ENCODE data around the gene DPRX.
"Not testable (repeated sequence)": the region's sequence is repeated elsewhere in the genome, so short reads cannot be mapped to it uniquely, and the experiment has no call there.

DPRX gene

DNA sequence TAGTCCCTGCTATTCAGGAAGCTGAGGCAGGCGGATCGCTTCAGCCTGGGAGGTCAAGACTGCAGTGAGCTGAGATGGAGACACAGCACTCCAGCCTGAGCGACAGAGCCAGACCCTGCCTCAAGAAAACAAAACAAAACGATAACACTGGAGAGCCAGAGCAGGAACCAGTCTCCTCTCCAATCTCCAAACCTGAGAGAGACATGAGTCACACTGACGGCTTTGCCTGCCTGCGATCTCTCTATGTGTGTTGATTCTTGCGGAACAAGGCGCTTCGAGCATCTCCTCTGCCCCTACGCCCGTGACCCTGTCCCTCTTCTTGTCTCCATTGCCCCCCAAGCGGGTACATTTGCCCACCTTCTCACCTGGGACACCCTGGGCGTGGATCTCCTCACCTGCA lies 15.6 kb downstream of the DPRX start:
- DNase-seq: no peak

DNA sequence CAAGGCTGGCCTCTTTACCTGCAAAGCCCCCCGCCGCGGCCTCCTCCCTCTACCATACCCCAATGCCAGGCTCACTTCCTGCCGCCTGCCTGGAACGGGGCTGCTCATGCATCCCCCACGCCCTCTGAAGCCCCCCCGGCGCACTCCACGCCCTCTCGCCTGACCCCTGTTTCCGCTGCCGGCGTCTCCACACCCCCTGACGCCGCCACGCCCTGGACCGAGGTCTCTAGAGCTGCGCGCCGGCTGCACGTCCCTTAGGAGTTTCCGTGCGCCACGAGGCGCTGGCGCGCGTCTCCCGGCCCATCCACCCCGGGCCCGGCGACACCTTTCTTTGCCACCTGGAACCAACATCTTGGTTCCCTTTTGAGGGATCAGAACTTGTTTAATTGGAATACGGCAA lies 16.0 kb downstream of the DPRX start:
- no peak for DNase-seq

DNA sequence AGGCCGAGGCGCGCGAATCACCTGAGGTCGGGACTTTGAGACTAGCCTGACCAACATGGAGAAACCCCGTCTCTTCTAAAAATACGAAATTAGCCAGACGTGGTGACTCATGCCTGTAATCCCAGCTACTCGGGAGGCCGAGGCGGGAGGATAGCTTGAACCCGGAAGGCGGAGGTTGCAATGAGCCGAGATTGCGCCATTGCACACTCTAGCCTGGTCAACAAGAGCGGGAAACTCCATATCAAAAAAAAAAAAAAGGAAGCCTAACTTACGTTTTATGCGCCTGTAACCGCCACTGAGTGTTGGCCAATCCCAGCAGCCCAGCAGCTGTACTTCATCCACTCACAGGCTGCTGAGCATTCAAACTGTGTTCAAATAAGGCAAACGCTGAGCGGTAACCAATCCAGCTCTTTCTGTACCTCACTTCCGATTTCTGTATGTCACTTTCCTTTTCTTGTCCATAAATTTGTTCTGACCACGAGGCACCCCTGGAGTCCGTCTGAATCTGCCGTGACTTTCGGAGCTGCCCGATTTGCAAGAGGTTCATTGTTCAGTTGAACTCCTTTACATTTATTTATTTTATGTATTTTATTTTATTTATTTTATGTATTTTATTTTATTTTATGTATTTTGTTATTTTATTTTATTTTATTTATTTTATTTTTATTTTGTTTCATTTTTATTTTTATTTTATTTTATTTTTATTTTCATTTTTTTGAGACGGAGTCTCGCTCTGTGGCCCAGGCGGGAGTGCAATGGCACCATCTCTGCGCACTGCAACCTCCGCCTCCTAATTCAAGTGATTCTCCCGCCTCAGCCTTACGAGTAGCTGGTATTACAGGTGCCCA lies 18.2 kb downstream of the DPRX start:
- DNase-seq: no peak

DNA sequence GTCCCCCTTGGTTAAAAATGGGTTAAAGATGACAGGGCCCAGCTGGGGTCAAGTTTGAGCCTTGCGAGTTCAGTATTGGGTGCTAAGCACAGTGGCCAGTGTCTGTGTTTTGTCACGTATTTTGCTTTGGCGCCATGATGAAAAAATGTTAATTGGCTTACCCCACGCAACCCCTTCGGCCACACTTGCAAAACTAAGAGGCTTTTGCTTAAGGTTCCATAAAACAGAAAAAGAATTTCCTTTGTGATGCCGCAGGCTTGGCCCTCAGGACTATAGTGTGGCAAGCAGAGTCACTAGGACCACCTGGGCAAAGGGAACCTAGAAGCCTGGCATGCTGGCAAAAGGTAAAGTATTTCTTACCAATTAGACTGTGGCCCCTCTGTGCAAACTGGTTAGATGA lies 20.7 kb downstream of the DPRX start:
- DNase-seq: no peak

DNA sequence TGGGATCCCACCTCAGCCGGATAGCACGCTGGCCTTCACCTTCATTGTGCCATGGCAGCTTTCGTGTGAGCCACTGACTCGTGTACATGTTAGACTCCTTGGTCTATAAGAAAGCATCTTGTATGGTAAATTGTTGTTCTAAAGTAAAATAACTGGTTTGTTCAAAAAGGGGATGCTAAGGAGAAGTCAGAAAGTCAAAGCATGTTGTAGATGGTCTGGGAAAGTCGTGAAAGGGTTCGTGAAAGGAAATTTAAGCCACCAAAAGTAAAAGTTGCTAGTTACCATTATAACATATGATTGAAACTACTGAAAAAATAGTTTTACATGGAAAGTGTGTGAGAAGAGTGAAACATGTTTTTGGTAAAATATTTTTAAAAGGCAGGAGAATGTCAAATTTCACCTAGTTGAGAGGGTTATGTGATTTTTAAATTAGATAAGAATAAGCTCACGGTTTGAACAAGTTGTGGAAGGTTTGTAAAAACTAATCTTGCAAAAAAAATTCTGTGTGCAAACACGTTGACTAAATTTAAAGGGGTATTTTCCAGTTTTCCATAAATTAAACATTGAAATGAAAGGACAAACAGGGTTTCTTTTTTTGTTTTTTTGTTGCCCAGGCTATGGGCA lies 23.4 kb downstream of the DPRX start:
- DNase-seq: no peak

DNA sequence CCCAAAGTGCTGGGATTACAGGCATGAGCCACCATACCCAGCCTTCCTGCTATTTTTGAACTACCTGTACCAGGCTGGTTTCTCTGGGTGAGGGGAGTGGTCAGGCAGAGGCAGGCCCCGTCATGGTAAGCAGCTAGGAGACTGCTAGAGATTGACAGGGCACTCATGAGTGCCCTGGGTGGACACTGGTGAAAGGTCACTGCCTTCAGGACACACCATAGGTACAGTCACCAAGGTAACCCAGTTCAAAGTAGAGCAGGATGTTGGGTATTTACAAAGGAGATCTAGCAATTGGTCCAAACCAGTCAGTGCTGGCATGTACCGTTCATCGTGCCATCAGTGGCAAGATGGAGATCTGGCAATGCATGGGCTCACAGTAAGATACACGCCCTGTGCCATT lies 25.5 kb downstream of the DPRX start:
- DNase-seq: no peak

DNA sequence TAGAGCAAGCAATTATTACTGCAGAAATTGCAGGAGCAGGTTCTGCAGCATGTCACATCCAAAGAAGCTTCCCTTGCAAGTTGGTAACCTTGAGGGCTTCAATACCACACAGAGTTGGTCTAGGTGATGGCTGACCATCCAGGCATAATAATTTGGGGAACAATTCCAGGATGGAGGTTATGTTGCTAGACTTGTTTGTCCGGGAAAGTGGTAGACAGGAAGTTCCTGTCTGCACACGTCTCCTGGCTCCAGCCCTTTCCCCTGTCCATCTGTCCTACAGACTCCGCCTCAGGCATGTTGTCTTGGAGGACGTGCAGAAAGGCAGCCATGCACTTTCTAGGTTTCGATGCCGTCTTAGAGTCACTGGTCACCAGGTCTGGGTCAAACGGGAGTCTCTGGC lies 26.0 kb downstream of the DPRX start:
- no peak for DNase-seq

DNA sequence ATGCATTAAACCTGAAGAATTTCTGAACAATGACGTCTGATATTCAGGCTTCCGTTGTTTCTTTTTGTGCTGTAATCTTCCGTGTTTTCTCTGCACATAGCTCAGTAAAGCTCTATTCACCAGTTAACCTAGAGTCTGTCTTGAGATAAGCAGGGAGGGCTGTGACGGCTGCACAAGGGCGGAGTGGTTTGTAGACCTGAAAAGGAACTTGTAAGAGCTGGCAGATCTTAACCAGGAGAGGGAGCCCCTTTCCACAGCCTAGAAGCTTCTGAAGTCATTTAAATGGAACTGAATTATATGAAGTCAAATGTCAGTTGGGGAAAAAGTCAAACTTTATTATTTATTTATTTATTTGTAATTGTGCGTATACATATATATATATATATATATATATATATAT lies 27.5 kb downstream of the DPRX start:
- no peak for DNase-seq

DNA sequence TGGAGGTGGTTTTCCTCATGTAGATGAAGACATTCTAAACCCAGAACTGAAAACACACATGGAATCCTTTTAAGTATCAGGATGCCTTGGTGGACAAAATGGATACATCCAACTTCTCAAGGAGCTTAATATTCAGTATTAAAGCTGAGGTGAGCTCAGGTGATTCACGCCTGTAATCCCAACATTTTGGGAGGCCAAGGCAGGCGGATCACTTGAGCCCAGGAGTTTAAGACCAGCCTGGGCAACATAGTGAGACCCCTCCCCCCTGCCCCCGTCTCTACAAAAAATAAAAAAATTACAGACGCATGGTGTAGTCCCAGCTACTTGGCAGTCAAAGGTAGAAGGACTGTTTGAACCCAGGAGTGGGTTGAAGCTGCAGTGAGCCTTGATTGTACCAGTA lies 28.8 kb downstream of the DPRX start:
- DNase-seq: no peak

DNA sequence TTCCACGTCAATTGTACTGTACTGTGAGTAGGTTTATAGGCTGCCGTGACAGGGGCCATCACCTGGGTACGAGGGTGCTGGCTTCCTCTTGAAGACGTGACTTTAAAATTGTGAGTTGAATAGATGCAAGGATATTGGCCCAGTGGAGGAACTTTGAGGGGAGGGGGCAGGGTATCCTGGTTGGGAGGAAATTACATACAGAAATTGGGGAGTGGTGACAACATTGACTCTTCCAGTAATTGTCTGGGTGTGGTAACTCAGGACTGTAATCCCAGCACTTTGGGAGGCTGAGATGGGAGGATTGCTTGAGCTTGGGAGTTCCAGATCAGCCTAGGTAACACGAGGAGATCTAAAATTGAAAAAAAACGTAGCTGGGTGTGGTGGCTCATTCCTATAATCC lies 30.4 kb downstream of the DPRX start:
- no peak for DNase-seq

DNA sequence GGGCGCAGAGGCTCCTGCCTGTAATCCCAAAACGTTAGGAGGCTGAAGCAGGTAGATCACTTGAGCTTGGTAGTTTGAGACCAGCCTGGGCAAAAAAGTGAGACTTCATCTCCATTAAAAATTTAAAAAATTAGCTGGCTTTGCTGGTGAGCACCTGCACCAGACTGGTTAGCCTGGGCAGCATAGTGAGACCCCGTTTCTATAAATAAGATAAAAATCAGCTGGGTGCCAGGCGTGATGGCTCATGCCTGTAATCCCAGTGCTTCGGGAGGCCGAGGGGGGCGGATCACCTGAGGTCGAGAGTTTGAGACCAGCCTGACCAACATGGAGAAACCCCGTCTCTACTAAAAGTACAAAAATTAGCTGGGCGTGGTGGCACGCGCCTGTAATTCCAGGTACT lies 32.4 kb downstream of the DPRX start:
- no peak for DNase-seq

DNA sequence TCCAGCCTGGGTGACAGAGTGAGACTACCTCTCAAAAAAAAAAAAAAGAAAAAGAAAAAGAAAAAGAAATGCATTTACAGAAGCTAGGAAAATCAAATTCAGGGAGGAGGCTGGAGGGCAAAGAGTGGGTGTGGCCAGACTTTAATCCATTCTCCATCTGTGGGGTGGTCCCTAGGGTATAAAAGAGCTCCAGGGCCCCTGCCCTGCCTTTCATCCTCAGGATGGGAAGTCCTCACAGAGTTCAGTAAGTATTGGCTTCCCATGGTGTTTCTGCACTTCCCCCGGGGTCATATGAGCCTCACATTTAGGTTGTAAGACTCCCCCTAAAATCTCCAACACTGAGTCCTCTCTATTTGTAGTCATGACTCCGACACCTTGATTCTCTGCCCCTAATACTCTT lies 33.0 kb downstream of the DPRX start:
- DNase-seq: no peak

DNA sequence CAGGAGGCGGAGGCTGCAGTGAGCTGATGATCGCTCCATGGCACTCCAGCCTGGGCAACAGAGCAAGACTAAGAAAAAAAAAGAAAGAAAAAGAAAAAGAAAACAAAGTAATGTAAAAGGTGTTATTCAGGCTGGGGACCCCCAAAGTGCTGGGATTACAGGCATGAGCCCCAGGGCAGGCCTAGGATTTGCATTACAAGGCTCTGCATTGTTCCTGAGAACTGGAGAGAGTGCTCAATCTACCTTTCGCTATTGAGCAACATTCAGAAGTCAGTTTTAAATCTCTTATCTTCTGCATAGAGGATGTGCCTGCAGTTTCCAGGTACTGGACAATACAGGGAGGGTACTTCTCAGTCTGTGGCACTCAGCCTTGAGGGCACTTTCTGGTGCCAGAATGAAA lies 34.5 kb downstream of the DPRX start:
- DNase-seq: not testable (repeated sequence)

DNA sequence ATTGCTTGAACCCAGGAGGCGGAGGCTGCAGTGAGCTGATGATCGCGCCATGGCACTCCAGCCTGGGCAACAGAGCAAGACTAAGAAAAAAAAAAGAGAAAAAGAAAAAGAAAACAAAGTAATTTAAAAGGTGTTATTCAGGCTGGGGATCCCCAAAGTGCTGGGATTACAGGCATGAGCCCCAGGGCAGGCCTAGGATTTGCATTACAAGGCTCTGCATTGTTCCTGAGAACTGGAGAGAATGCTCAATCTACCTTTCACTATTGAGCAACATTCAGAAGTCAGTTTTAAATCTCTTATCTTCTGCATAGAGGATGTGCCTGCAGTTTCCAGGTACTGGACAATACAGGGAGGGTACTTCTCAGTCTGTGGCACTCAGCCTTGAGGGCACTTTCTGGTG lies 37.0 kb downstream of the DPRX start:
- not testable (repeated sequence) for DNase-seq

DNA sequence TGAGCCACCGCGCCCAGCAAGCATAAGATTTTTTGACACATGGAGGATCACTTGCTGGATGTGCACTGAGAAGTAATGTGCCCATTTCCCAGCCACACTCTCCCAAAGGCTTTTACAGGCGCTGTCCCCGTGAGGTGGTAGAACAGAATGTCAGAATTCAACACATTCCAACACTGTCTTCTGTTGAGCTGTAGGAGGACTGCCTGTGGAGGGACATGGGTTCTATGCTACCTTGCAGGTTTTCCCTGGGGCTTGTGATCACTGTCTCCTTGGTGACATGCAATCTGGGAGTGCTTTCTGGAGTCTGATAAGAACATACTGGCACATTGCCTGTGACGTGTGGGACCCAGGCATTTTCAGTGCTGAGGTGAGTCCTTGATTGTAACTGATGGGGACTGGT lies 38.5 kb downstream of the DPRX start:
- DNase-seq: no peak

DNA sequence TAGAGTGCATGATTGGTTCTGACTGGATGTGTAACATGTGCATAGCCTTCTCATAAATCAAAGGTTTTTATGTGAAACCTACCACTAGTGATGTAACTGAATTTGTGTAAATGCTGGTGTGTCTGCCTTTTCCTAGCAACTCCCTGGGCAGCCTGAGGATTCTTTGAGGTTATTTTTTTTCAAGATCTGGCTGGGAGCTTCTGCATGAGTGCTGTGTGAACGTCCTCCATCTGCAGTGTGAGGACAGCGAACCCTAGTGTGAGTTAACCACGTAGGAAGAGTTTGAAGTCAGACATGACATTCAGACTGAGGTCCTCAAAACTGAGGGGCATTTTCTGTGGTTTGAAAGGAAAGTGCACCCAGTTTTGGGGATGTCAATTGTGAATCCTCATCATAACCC lies 39.9 kb downstream of the DPRX start:
- DNase-seq: no peak
